GM21723 (cell line): ENCODE measurements around the gene UBALD2.
"Not testable (repeated sequence)": the region's sequence is repeated elsewhere in the genome, so short reads cannot be mapped to it uniquely, and the experiment has no call there.

ENCODE experiments used
- ATAC-seq: cut with Tn5 transposase; IDR thresholded peaks from one replicate; pipeline ENCODE4 v1.9.1; 2021; ENCODE audit warnings: mild to moderate bottlenecking, moderate library complexity; ENCODE audit not compliant: unreplicated experiment

Gene UBALD2

GRCh38 chr17:76262732-76263344 lies 2.3 kb upstream of the UBALD2 start:
- no peak for ATAC-seq

- no peak for ATAC-seq
These were observed 1.3 kb upstream of the UBALD2 start for GRCh38 chr17:76263896-76264295.

GRCh38 chr17:76264425-76264754 lies 758 bp upstream of the UBALD2 start:
- ATAC-seq = no peak

- ATAC-seq = no peak
These were observed 586 bp downstream of the UBALD2 start for GRCh38 chr17:76265624-76266243.

- no peak for ATAC-seq
These were observed 1.2 kb downstream of the UBALD2 start for GRCh38 chr17:76266244-76266938.

GRCh38 chr17:76267051-76267576 lies 2.0 kb downstream of the UBALD2 start:
- no peak for ATAC-seq

- ATAC-seq = not testable (repeated sequence)
These were observed 2.4 kb downstream of the UBALD2 start for GRCh38 chr17:76267581-76268001.

GRCh38 chr17:76268015-76268749 lies 3.0 kb downstream of the UBALD2 start:
- no peak for ATAC-seq

- ATAC-seq = no peak
These were observed 4.1 kb downstream of the UBALD2 start for GRCh38 chr17:76268991-76269981.

- ATAC-seq = no peak
These were observed 5.0 kb downstream of the UBALD2 start for GRCh38 chr17:76270127-76270592.

- no peak for ATAC-seq
These were observed 5.9 kb downstream of the UBALD2 start for GRCh38 chr17:76270770-76271668.

- ATAC-seq = peak; percentile 50
These were observed 6.8 kb downstream of the UBALD2 start for GRCh38 chr17:76271669-76272540.

- peak; percentile 22 for ATAC-seq
These were observed 7.6 kb downstream of the UBALD2 start for GRCh38 chr17:76272541-76273444.

- no peak for ATAC-seq
These were observed 8.4 kb downstream of the UBALD2 start for GRCh38 chr17:76273445-76274111.

- no peak for ATAC-seq
These were observed 9.2 kb downstream of the UBALD2 start for GRCh38 chr17:76274112-76274956.
